Retinal pigment epithelial cell (primary cell): ENCODE measurements around the gene MAST1.
"Not testable (repeated sequence)": the region's sequence is repeated elsewhere in the genome, so short reads cannot be mapped to it uniquely, and the experiment has no call there.

ENCODE experiments used
- DNase-seq: peaks from one replicate; pipeline ENCODE4 v3.0.0-alpha.2; 2010; ENCODE audit warnings: low read depth
- H3K4me3 ChIP-seq: 2 replicates; pipeline ENCODE4 v1.5.1; 2011; ENCODE audit warnings: mild to moderate bottlenecking, low read length, control low read depth, moderate library complexity
- TF ChIP-seq, protein P1 (sequence below): conservative IDR thresholded peaks from 2 replicates; pipeline ENCODE4 v1.5.1; 2011; ENCODE audit warnings: low read depth, low read length, control low read depth, inconsistent platforms

Gene MAST1

DNA sequence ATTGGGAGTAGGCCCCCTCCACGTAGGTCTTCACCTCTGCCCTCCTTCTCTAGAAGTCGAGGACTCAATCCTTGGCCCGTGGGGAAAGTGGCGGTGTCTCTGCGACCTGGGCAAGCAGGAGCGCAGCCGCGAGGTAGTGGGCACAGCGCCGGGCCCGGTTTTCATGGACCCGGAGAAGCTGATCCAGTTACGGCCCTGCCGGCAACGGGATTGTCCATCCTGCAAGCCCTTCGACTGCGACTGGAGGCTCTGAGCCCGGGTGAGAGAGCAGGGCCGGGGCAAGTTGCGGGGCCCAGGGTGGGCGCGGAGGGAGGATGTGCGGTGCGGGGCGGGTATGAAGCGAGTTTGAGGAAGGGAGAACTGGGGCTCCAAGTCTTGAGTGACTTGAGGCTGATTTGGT, 34.3 kb upstream of the MAST1 start:
- TF ChIP-seq, protein P1, sequence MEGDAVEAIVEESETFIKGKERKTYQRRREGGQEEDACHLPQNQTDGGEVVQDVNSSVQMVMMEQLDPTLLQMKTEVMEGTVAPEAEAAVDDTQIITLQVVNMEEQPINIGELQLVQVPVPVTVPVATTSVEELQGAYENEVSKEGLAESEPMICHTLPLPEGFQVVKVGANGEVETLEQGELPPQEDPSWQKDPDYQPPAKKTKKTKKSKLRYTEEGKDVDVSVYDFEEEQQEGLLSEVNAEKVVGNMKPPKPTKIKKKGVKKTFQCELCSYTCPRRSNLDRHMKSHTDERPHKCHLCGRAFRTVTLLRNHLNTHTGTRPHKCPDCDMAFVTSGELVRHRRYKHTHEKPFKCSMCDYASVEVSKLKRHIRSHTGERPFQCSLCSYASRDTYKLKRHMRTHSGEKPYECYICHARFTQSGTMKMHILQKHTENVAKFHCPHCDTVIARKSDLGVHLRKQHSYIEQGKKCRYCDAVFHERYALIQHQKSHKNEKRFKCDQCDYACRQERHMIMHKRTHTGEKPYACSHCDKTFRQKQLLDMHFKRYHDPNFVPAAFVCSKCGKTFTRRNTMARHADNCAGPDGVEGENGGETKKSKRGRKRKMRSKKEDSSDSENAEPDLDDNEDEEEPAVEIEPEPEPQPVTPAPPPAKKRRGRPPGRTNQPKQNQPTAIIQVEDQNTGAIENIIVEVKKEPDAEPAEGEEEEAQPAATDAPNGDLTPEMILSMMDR = no peak
- no peak for DNase-seq
- H3K4me3 ChIP-seq = no peak overlapping the region

DNA sequence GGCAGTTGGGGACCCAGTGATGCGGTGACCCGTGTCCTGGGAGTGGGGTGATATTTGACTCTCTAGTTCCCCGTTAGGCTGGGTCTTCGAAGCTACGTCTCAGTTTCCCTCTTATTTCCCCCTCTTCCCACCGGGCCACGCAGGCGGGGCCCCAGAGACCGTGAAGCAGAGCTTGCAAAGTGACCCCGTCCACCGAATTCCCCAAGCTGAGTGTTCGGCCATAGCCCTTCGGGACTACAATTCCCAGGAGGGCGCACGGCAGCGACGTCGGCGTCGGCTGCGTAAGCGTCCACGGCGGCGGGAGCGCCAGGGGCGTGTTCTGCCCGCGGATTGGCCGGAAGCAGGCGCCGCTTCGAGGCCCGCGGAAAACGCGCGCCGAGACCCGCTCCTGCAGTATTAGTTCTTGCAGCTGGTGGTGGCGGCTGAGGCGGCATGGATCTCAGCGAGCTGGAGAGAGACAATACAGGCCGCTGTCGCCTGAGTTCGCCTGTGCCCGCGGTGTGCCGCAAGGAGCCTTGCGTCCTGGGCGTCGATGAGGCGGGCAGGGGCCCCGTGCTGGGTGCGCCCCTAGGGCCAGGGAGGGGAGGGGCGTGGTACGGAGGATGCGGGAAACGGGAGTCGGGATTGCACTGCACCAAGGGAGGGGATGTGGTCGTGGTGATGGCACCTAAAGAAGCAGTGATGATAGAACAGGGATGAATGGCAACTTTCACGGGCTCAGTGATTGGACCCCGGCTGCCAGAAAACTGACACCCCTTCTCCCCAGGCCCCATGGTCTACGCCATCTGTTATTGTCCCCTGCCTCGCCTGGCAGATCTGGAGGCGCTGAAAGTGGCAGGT, 31.9 kb upstream of the MAST1 start, which contains the start of gene RNASEH2A:
TSS of gene RNASEH2A (plus strand) at position 343 of the 840 bp plus-strand sequence. CDS start at position 433, 90 bp downstream.
- H3K4me3 ChIP-seq = peak within 1 kb of the TSS; percentile 70
- TF ChIP-seq, protein P1 = no peak
- no peak for DNase-seq

DNA sequence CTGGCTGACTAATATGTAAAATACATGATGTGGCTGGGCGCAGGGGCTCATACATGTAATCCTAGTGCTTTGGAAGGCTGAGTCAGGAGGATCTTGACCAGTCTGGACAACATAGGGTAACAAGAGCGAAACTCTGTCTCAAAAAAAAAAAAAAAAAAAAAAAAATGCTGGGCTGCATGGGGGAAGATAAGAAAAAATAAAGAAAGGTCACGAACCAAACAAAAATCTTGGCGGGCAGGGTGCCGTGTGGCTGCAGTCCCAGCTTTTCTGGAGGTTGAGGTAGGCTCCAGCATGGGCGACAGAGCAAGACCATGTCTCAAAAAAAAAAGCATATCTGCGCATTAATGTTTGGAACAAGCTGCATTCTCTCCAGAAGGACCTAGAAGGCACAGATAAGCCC, 23.2 kb upstream of the MAST1 start:
- H3K4me3 ChIP-seq = no peak overlapping the region
- DNase-seq = no peak

DNA sequence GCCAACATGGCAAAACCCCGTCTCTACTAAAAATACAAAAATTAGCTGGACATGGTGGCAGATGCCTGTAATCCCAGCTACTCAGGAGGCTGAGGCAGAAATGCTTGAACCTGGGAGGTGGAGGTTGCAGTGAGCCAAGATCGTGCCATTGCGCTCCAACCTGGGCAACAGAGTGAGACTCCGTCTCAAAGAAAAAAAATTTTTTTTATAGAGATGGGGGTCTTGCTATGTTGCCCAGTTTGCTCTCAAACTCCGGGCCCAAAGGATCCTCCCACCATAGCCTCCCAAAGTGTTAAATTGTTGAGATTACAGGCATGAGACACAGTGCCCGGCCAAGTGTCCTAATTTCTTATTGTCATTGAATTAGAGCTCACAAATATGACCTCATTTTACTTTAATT, 21.1 kb upstream of the MAST1 start:
- DNase-seq, H3K4me3 ChIP-seq: not testable (repeated sequence)

More for the DNA sequence above, 23.2 kb upstream of the MAST1 start:
- TF ChIP-seq, protein P1 = no peak

DNA sequence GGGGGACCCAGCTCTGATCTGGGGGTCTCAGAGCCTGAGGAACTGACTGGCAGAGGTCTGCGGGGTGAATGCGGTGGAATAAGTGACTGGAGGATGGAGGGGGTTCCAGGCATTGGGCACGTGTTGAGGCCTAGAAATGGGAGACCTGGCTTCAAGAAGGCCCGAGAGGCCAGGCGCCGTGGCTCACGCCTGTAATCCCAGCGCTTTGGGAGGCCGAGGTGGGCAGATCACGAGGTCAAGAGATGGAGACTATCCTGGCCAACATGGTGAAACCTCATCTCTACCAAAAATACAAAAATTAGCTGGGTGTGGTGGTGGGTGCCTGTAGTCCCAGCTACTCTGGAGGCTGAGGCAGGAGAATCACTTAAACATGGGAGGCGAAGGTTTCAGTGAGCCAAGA, 20.5 kb upstream of the MAST1 start:
- not testable (repeated sequence) for H3K4me3 ChIP-seq, DNase-seq

DNA sequence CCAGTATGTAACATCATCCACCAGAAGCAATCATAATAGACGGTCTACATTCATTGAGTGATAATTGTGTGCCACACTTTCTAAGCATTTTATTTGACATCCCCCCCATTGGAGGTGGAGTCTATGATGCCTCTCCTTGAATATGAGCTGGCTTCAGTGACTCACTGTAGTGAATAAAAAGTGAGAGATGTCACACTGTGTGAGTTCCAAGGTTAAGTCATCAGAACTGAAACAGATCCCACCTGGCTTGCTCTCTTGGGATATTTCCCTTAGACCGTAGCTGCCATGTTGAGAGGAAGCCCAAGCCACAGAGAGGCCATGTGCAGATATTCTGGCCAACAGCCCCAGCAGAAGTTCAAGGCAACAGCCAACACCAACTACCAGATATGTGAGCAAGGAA, 16.6 kb upstream of the MAST1 start:
- H3K4me3 ChIP-seq = no peak overlapping the region
- TF ChIP-seq, protein P1 = no peak
- no peak for DNase-seq

DNA sequence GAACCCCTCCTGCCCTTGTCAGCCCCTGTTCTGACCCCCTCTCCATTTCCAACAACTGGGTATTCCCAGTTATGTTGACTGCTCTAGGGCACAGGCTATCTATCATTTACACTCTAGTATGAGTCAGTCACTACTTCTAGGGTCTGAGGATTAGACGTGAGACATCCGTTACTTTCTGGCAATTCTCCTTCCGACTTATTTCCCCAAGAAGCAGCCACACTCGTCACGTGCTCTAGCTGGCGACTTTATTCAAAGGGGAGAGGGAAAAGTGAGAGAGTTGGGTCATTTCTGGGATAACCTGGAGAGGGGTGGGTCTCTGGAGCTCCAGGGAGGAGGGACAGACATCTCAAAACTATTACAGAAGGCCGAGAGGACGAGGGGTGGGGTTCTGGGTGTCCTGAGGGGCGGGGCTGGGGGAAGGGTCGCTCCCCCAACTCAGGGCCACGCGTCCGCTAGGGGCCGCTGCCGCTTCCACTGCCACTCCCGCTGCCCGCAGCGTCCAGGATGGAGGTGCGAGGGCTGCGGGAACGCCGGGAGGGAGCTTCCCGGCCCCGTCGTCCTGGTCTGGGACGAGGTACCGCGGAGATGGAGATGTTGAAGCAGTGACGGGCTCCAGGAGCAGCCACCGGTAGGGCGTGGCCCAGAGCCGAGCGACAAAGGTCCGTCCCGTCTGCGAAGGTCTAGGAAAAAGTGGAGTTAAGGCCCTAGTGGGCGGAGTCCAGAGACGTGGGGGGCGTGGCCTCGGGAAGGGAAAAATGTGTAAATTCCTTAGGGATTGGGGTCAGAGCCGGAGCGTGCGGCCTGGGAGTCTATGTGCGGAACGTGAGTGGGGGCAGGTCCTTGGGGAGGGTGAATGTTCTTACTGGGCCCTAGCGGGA, 12.8 kb upstream of the MAST1 start:
- DNase-seq = no peak

More for the DNA sequence above, 12.8 kb upstream of the MAST1 start:
- TF ChIP-seq, protein P1 = peak; percentile 61
- no peak overlapping the region for H3K4me3 ChIP-seq
